Cortex of kidney (tissue), 1 donor: ENCODE measurements around the gene RNF217.
"Not testable (repeated sequence)": the region's sequence is repeated elsewhere in the genome, so short reads cannot be mapped to it uniquely, and the experiment has no call there.

Experiments used
- DNase-seq: peaks from one replicate; lab custom pipeline; 2025; lab: John Stamatoyannopoulos, UW

Gene RNF217

DNA sequence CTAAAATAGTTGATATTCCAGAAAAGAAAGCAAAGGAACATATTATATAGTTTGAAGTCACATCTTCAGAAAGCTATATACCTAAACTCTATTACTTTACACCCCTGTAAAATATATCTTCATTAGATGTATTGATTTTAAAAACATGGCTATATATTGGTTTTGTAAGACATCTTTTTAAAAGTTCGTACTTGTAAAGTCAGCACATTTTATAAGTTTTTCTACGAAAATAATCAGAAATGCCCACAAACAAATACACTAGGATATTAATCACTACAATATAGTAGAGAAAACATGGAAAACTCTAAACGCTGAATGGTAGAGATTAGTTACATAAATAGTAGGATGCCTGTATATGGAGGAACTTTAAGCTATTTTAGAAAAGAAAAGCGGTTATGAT lies 52.9 kb downstream of the RNF217 start:
- no peak for DNase-seq

DNA sequence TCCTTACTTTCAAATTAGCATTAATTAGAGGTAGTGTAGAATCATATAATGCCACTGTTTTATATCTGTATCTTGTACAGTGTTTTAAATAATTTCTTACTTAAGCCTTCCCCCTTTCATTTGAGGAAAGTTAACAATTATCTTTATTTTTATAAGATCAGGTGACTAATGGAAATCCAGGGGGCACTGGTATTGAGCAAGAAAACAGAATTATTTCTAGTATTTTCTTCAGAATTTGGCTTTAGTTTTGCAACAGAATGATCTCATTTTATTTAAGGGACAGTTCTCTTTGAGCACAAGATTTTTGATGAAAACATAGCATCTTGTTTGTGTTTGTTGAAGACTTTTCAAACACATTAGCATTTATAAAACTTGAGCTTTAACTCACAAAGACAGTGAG lies 55.9 kb downstream of the RNF217 start:
- DNase-seq: no peak

DNA sequence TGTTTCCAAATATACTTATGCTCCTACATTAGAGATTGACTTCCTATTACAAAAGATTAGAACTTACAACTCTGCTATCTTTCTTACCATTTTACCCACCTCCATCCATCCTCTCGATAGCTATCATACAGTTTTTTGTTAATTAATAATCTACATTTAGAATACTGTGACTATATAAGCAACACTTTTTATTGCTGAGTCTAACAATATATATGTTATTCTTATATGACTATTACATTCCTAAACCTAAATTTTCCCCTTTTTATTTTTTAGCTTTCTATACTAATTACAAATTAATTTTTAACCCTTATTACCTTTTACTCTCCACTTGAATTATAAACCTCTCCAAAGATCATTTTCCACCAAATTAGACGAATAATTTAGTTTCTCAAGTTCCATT lies 57.0 kb downstream of the RNF217 start:
- DNase-seq: no peak

DNA sequence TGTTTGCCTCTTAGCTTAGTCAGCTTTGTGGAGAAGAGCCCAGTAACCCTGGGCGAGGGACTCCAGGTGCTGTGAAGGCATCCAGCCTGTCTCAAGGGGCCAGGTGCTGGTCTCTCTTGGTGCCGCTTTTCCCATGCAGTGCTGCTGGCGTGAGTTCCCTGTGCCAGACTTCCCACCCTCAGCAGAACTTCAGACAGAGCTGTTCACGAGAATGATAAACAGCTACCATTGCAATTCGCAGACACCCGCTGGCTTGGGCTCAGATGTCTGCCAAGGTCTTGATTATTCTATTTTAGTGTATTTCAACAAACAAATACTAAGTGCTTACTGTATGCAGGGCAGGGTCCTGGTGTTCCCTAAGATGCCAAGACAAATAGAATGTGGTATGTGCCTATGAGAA lies 57.7 kb downstream of the RNF217 start:
- DNase-seq: no peak

DNA sequence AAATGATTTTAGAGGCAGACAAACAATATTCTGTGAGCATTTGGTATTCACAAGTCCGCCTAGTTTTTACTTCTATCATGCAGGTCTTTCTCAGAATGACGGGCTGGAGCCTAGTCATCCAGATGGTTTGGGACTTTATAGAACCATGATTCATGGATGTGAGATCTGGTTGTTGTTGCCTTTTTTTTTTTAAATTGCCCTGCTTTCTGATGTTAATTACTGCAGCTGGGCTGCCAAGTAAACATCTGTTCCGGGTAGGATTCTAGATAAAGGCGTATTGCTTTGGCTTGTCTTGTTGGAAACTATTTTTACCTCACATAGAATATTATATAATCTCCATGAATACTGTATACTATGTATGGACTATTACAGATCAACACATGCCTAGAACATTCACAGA lies 58.1 kb downstream of the RNF217 start:
- no peak for DNase-seq

DNA sequence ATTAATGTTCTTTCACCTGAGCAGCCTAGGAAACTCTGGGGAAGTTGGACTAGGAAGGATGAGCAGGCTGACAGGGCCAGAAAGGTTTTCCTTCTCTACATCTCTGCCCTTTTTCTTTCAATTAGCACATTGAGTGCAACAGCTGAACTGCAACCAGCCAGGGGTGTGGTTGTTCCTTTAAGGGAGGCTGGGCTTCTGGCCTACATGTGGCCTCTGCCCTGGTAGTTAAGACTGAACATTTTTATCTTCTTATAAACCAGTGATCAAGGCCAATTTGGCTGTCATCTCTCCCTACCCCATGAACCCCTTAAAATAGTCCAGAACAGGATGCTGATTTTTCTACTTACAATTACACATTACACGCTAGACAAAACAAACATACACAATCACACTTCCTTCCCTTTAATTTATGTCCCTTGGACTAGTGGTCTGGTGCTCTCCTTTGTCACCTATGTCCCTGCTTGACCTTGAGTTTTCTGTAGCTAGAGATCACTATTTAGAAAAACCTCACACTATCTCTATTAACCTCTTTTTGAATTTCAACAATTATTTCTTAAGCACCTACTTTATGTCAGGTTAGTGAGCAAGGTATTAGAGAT lies 60.3 kb downstream of the RNF217 start:
- DNase-seq: no peak

- no peak for DNase-seq
These were observed 63.1 kb downstream of the RNF217 start for GRCh38 chr6:125025164-125025854.

GRCh38 chr6:125027287-125027686 lies 65.0 kb downstream of the RNF217 start:
- no peak for DNase-seq

GRCh38 chr6:125030969-125031368 lies 68.7 kb downstream of the RNF217 start:
- DNase-seq: no peak

DNA sequence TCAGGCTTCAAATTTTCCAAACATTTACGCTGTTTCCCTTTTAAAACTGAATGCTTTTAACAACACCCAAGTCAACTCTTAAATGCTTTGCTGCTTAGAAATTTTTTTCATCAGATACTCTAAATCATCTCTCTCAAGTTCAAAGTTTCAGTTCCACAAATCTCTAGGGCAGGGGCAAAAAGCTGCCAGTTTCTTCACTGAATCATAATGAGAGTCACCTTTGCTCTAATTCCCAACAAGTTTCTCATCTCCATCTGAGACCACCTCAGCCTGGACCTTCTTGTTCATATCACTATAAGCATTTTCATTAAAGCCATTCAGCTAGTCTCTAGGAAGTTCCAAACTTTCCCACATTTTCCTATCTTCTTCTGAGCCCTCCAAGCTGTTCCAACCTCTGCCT lies 69.1 kb downstream of the RNF217 start:
- no peak for DNase-seq

DNA sequence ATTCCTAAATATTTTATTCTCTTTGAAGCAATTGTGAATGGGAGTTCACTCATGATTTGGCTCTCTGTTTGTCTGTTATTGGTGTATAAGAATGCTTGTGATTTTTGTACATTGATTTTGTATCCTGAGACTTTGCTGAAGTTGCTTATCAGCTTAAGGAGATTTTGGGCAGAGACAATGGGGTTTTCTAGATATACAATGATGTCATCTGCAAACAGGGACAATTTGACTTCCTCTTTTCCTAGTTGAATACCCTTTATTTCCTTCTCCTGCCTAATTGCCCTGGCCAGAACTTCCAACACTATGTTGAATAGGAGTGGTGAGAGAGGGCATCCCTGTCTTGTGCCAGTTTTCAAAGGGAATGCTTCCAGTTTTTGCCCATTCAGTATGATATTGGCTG lies 72.7 kb downstream of the RNF217 start:
- DNase-seq: not testable (repeated sequence)

- DNase-seq: not testable (repeated sequence)
These were observed 74.2 kb downstream of the RNF217 start for GRCh38 chr6:125036486-125036885.

DNA sequence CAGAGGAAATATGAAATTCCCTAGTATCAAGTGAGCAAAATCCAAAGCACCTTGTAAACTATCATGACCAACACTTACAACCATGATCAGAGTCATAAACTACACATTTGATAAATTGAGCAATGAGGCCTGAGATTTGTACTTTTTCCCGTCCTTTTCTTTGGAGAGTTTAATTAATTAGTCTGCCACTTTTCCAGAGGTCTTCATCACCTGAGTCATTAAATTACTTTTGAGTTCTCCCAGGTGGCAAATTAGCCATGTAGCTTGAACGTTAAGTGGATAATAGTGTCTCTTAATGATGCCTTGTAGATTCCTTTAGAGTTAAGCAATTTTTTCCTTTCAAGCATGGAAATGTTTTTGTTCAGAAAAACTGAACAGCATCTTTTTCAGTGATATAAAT lies 75.6 kb downstream of the RNF217 start:
- DNase-seq: no peak

DNA sequence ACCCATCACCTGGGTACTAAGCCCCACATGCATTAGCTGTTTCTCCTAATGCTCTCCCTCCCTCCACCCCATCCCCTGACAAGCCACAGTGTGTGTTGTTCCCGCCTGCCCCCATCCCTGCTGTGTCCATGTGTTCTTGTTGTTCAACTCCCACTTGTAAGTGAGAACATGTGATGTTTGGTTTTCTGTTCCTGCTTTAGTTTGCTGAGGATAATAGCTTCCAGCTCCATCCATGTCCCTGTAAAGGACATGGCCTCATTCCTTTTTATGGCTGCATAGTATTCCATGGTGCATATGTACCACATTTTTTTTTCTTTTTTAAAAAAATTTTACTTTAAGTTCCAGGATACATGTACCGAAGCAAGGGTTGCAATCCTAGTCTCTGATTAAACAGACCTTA lies 76.7 kb downstream of the RNF217 start:
- DNase-seq: no peak

- DNase-seq: no peak
These were observed 79.7 kb downstream of the RNF217 start for GRCh38 chr6:125041740-125042459.

GRCh38 chr6:125044066-125044465 lies 81.8 kb downstream of the RNF217 start:
- DNase-seq: no peak

GRCh38 chr6:125044667-125045066 lies 82.4 kb downstream of the RNF217 start:
- no peak for DNase-seq

DNA sequence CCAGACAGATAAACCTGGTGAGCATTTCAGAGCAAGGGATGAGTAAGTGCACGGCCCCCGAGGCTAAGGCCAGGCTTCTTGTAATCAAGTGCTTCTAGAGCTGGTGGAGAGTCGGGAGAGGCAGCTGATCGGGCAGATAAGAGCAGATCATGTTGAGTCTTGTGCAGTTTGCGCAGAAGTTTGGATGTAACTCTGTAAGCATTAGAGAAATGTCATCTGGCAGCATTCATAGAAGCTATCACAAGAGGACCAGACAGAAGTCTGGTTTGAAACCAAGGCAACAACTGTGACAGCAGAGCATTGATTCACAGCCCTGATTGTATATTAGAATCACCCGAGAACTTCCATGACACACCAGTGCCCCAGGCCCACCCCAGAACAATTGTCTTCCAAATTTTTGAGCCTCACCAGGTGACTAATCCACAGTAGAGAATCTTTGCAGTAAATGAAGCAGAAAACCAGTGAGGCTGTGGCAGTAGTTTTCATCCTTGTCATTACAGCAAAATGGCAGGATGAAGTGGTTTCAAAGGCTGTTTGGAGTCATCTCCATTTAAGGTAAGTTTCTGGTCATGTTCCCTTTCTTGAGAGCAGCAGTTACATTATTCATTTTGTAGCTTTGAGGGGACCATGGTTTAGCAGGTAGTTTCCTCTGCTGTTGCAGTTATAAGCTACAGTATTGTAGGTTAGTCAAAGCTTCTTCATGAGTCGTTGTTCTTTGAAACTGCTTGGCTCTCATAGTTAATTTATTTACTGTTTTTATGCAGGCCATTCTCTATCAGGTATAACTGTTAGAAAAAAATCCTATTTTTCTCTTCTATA lies 84.1 kb downstream of the RNF217 start:
- no peak for DNase-seq

- DNase-seq: no peak
These were observed 86.0 kb downstream of the RNF217 start for GRCh38 chr6:125048274-125048673.

DNA sequence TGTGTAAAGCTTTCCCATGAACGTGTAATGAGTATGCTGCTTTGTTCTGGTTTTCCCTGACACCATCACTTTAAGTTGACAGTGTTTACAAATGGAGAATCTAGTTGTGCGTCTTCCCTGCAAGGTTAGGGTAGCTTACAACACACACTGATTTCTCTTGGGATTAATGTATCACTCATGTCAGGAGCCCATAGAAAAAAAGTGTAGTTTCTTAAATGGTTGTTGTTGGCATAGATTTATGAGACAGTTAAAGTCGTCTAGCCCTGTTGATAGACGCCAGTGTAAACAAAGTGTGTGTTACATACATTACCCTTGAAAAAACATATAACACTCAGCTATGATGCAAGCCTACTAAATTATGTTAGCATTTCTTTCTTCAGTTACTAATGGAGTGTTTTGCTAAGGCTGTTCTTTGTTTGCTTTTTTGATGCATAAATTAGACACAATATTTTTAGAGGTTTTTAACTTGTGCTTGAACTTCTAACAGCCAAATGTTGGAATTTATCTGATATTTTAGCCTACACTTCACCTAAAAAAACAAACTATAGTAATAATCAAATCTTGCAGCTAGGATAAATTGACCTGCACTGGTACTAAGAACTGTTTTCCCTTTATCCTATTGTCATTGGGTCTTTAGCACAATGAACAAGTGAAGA lies 88.6 kb downstream of the RNF217 start:
- DNase-seq: no peak

DNA sequence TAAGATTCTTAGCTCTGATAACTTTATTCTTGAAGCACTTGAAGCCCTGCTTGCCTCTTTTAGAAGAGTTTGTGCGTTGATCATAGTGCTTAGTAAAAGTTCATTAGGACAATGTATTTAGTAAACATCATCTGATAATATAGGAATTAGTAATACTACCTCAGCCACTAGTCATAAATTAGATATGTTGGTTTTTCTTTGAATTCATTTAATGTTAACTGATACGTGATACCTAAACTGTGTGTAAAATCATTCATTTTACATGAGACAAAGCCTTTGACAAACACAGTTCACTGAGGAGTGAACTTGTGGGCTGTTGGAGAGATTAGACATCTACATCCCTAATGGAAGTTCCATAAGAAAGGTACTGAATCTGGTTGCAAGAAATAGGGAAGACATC lies 91.6 kb downstream of the RNF217 start:
- DNase-seq: no peak

- no peak for DNase-seq
These were observed 92.1 kb downstream of the RNF217 start for GRCh38 chr6:125054331-125054730.
